HPDE6-E6E7 (cell line): ENCODE results near the gene TNNT1.
"Not testable (repeated sequence)": the region's sequence is repeated elsewhere in the genome, so short reads cannot be mapped to it uniquely, and the experiment has no call there.

Experiments
- DNase-seq: peaks from one replicate; pipeline ENCODE4 v3.0.0; 2011; ENCODE audit warnings: missing footprints; ENCODE audit errors: extremely low spot score

TNNT1 gene

DNA sequence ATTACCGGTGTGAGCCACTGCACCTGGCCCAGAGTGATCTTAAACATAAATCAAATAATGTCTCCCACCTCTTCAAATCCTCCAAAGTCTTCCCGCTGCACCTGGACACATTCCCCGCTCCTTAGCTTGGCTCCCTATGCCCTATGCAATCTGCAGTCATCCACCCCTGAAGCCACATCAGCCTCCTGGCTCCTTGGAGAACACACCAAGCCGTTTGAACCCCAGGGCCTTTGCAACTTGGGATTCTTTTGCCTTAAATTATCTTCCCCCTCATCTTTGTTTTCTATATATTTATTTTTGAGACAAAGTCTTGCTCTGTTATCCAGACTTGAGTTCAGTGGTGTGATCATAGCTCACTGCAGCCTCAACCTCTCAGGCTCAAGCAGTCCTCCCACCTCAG lies 20.1 kb upstream of the TNNT1 start:
- no peak for DNase-seq

- peak; percentile 100 for DNase-seq
These were observed 17.7 kb upstream of the TNNT1 start, which contains the start of gene DNAAF3 for GRCh38 chr19:55166530-55167268. DNAAF3 (minus strand) TSS chr19:55166613; CDS start chr19:55166413, 200 bp downstream.

DNA sequence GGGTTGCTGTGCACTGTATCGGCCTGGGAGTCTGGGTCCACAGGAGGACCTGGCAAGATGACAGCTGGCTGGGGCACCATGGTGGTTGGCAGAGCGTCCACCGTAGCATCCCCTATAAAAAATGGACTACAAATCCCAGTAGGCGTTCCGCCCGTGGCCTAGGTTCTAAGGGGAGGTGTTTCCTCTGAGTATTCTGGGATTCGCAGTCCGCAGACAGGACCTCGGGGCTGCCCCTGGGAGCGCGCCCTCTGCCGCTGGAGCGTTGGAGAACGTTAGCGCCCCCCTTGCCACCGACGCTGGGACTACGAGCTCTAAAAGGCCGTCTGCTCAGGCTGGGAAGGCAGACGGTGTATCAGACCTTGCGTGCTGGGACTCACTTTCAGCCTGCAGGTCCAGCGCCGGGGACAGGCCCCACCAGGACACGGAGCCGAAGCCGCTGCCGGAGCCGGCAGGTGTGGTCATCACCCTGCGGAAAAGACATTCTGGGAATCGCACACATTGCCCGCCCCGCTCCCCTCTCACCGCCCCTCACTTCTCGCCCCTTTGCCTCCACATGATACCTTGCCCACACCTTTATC lies 17.0 kb upstream of the TNNT1 start:
- peak; percentile 54 for DNase-seq

GRCh38 chr19:55161571-55162322 lies 12.7 kb upstream of the TNNT1 start:
- no peak for DNase-seq

DNA sequence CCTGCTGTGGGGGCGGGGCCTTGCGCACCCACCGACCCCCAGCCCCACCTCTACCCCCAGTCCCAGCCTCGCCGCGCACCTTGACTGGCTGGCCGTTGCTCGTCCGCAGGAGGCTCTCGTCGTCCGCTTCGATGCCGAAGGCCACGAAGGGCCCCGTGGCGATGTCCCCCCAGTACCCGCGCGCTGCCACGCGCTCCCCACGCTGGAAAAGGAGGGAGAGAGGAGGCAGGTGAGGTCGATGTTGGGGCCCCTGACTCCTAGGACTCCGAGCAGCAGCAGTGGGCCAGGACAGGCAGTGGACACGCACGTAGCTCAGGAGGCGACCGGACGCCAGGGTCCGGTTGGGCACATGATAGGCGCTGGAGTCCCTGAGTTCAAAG lies 12.0 kb upstream of the TNNT1 start:
- no peak for DNase-seq

GRCh38 chr19:55160128-55160985 lies 11.4 kb upstream of the TNNT1 start:
- peak; percentile 95 for DNase-seq

- no peak for DNase-seq
These were observed 10.1 kb upstream of the TNNT1 start for GRCh38 chr19:55158848-55159749.

- no peak for DNase-seq
These were observed 9.4 kb upstream of the TNNT1 start for GRCh38 chr19:55158423-55158822.

- no peak for DNase-seq
These were observed 8.3 kb upstream of the TNNT1 start, which contains the start of gene TNNI3 for GRCh38 chr19:55157064-55157908. TNNI3 (minus strand) TSS chr19:55157732; CDS start chr19:55157589, 143 bp downstream.

DNA sequence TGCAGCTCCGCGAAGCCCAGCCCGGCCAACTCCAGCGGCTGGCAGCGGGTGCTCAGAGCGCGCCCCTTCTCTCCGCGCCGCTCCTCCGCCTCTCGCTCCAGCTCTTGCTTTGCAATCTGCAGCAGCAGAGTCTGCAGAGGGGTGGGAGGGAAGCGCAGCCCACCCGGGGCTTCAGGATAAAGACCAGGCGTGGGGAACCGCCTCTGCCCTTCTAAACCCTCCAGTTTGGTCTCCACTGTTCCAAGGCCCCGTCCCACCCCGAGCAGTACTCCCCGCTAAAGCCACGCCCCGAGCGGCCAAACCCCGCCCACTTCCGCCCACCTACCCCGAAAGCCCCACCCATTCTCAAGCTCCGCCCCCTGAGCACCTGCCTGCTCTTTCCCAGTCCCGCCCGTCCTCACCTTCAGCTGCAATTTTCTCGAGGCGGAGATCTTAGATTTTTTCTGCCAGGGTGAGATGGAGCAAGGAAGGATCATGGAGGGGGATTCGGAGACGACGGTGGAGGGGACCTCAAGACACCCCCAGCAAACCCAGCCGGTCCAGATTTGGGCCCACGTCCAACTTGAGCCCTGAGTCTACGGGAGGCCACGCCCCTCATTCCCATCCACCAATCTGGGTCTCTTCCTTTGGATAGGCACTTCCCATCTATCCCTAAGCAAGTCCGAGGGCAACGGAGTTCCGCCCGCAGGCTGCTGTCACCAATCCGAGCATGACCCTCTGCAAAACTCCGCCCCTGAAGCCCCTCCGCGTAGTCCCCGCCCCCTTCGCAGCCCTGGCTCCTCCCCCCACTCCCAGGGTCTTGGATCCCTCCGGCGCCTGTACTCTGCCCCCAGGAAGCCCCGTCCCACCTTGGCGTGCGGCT lies 7.4 kb upstream of the TNNT1 start:
- DNase-seq: peak; percentile 76

- not testable (repeated sequence) for DNase-seq
These were observed 6.8 kb upstream of the TNNT1 start for GRCh38 chr19:55155784-55156183.

GRCh38 chr19:55153652-55154264 lies 4.8 kb upstream of the TNNT1 start:
- DNase-seq: no peak

GRCh38 chr19:55152017-55152416 lies 3.0 kb upstream of the TNNT1 start:
- no peak for DNase-seq

DNA sequence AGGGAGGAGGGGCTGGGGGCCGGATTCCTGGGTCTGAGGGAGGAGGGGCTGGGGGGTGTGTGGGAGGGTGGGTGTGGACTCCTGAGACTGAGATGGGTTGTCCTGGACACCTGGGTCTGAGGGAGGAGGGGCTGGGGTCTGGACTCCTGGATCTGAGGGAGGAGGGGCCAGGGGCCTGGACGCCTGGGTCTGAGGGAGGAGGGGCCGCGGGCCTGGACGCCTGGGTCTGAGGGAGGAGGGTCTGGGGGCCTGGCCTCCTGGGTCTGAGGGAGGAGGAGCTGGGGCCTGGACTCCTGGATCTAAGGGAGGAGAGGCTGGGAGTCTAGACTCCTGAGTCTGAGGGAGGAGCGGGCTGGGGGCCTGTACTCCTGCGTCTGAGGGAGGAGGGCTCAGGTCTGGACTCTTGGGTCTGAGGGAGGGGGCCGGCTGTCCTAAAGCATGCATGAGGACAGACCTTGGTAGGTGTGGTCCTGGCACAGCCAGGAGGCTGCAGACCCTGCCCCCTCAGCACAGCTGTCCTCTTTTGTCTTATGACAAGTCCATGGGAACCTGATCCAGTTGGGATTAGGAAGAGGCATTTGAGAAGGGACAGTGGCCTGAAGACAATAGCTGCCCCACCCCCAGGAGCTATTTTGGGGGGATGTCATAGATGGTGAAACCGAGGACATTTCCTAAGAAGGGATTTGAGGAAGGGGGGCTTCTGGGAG lies 1.3 kb downstream of the TNNT1 start:
- DNase-seq: no peak

DNA sequence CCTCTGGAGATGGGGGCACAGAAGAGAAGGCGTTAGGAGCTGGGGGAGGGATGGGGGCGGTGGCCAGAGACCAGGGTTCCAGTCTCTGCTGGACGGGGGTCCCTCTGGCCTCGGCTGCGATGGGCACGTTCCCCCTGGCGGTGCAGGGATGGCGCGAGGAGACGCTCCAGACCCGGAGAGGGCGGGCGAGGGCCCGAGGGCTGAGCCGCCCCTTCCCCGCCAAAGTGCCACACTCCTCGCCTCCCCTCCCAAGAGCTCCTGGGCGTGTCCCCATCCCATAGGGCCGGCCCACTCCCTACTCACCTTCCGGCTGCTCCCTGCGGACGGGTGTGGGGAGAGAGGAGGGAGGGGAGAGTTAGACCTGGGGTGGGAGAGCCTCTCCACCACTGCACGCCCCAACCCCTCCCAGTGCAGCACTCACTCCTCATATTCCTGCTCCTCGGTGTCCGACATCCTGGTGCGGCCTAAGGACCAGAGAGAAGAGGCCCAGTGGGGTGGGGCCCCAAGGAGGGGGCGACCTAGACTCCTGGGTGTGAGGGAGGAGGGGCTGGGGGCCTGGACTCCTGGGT lies 2.2 kb downstream of the TNNT1 start:
- DNase-seq: peak; percentile 70

- DNase-seq: peak; percentile 69
These were observed 2.8 kb downstream of the TNNT1 start for GRCh38 chr19:55146078-55146704.

- no peak for DNase-seq
These were observed 3.8 kb downstream of the TNNT1 start for GRCh38 chr19:55145232-55145631.
